ENCODE data around the gene DMBT1. TPM values are rescaled to one million over a fixed set of nuclear protein-coding genes. Genes with fewer than 3 reads are reported as not detected.

DMBT1 gene
- total and polyA plus RNA-seq, 10 of the 15 experiments (the other 5 are each of a cell fraction or from before 2014, with no cell fraction given) = under 0.01 to 0.13 (median 0.03) TPM; not detected in 5

DNA sequence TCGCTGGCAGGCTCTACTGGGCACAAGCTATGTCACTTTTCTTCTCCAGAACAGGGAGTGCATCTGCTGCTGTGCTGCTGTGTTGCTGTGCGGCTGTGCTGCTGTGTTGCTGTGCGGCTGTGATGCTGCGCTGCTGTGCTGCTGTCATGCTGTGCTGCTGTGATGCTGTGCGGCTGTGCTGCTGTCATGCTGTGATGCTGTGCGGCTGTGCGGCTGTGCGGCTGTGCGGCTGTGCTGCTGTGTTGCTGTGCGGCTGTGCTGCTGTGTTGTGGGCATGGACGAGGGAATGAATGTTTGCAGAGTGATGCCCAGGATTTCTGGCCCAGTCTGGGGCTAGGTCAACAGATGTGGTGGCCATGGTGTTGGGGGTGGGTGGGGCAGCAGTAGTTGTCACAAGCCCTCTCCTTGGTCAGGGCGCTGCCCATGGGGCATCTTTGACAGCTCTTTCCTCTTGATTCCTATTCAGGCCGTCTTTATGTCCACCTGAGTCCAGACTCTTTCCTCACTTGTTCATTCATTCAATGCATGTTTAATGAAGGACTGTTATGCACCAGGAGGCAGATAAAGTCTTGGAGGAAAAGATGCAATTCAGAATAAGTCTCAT, 83.5 kb downstream of the DMBT1 start:
- TF ChIP-seq, protein P1, sequence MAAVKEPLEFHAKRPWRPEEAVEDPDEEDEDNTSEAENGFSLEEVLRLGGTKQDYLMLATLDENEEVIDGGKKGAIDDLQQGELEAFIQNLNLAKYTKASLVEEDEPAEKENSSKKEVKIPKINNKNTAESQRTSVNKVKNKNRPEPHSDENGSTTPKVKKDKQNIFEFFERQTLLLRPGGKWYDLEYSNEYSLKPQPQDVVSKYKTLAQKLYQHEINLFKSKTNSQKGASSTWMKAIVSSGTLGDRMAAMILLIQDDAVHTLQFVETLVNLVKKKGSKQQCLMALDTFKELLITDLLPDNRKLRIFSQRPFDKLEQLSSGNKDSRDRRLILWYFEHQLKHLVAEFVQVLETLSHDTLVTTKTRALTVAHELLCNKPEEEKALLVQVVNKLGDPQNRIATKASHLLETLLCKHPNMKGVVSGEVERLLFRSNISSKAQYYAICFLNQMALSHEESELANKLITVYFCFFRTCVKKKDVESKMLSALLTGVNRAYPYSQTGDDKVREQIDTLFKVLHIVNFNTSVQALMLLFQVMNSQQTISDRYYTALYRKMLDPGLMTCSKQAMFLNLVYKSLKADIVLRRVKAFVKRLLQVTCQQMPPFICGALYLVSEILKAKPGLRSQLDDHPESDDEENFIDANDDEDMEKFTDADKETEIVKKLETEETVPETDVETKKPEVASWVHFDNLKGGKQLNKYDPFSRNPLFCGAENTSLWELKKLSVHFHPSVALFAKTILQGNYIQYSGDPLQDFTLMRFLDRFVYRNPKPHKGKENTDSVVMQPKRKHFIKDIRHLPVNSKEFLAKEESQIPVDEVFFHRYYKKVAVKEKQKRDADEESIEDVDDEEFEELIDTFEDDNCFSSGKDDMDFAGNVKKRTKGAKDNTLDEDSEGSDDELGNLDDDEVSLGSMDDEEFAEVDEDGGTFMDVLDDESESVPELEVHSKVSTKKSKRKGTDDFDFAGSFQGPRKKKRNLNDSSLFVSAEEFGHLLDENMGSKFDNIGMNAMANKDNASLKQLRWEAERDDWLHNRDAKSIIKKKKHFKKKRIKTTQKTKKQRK (IDR thresholded peaks at IDR 0.05; ENCODE audit: low read depth, low read length) = no peak
- TF ChIP-seq CHD1 (IDR thresholded peaks at IDR 0.05; ENCODE audit: low read depth, low read length) = no peak
- no peak for TF ChIP-seq YBX1 (IDR thresholded peaks at IDR 0.05)
- no peak for TF ChIP-seq NR2F1 (conservative IDR thresholded peaks at IDR 0.05)
- TF ChIP-seq PML (IDR thresholded peaks at IDR 0.05; ENCODE audit: low read length) = no peak
- TF ChIP-seq SREBF1 (IDR thresholded peaks at IDR 0.05; ENCODE audit: low read length) = no peak
- TF ChIP-seq NRF1 (conservative IDR thresholded peaks at IDR 0.05; ENCODE audit: low read depth, low read length) = no peak
- TF ChIP-seq, protein P2, sequence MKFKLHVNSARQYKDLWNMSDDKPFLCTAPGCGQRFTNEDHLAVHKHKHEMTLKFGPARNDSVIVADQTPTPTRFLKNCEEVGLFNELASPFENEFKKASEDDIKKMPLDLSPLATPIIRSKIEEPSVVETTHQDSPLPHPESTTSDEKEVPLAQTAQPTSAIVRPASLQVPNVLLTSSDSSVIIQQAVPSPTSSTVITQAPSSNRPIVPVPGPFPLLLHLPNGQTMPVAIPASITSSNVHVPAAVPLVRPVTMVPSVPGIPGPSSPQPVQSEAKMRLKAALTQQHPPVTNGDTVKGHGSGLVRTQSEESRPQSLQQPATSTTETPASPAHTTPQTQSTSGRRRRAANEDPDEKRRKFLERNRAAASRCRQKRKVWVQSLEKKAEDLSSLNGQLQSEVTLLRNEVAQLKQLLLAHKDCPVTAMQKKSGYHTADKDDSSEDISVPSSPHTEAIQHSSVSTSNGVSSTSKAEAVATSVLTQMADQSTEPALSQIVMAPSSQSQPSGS (IDR thresholded peaks at IDR 0.05; ENCODE audit: low read length) = no peak
- TF ChIP-seq DPF2 (IDR thresholded peaks at IDR 0.05) = no peak
- TF ChIP-seq RFX5 (IDR thresholded peaks at IDR 0.05; ENCODE audit: low read depth, low read length) = no peak
- no peak for TF ChIP-seq BACH1 (IDR thresholded peaks at IDR 0.05; ENCODE audit: borderline replicate concordance)
- H3K27me3 ChIP-seq (replicated peaks in 1 of 2; ENCODE audit: control insufficient read depth in 2 of 2, insufficient read depth in 2 of 2, low read length in 1 of 2) = no peaks in the 10 kb centered on the region; a peak in 1 of 4 replicates
- H4K20me1 ChIP-seq (ENCODE audit: control insufficient read depth, insufficient read depth) = no peaks in the 10 kb centered on the region
- ChIA-PET POLR2A (no interaction called here), RAD21 (ENCODE audit: unreplicated experiment) (no interaction called here), CTCF (no interaction called here), SMC1A (ENCODE audit: uncharacterized antibody, unreplicated experiment) (no interaction called here)
- H3K4me2 ChIP-seq (ENCODE audit: control insufficient read depth, insufficient read depth) = no peak overlapping the region
- H2AFZ ChIP-seq (ENCODE audit: control insufficient read depth, low read depth, low read length) = no peak overlapping the region
- 9% methylated on average over 7 of the region's 13 CpGs for WGBS (ENCODE audit: insufficient coverage, insufficient replicate concordance, low lambda C conversion rate, missing lambda C conversion rate)
- H3K27ac ChIP-seq (ENCODE audit: control insufficient read depth, insufficient read depth) = no peak overlapping the region
- H3K79me2 ChIP-seq (ENCODE audit: control insufficient read depth, insufficient read depth, low read length) = no peaks in the 10 kb centered on the region
- no peaks in the 10 kb centered on the region for H3K4me1 ChIP-seq (ENCODE audit: control insufficient read depth, insufficient read depth, low read length)
- no TSS peak for BruUV-seq (replicated peaks)
- no peak for DNase-seq (ENCODE audit: low read depth, low spot score)
- no peak overlapping the region for H3K9ac ChIP-seq (ENCODE audit: control insufficient read depth, insufficient read depth, low read length)
- H3K36me3 ChIP-seq (ENCODE audit: control insufficient read depth in 2 of 2, insufficient read depth in 2 of 2, low read length in 1 of 2) = no peaks in the 10 kb centered on the region
- FAIRE-seq = no peak
- intact Hi-C loops (cut with micrococcal nuclease; ENCODE audit: unreplicated experiment) = no loop called here
- no peak overlapping the region for H3K4me3 ChIP-seq
- no peaks in the 10 kb centered on the region for H3K9me3 ChIP-seq (replicated peaks; ENCODE audit: control insufficient read depth, insufficient read depth, low read length)
- ATAC-seq = no peak
- in situ Hi-C loops (cut with MboI) = no loop called here

All from GM12878 (cell line).